SK-N-SH (cell line): Measurements from ENCODE around the gene POLA1. TPM values are rescaled to one million over a fixed set of nuclear protein-coding genes. Genes with fewer than 3 reads are reported as not detected.

Experiments used
- CTCF ChIA-PET: fragments of 300-600, 350-600 bp; formaldehyde crosslinking; extraction: SDS; loops from one replicate; lab custom pipeline; 2021; lab: Yijun Ruan, JAX
- POLR2A ChIA-PET: fragments of 350-600 bp; sonication (Branson Sonifier 250); formaldehyde crosslinking; extraction: SDS; loops from one replicate; lab custom pipeline; 2020; ENCODE audit warnings: antibody characterized with exemption, inconsistent platforms; lab: Yijun Ruan, JAX
- DNase-seq: peaks from one replicate; pipeline ENCODE4 v3.0.0; 2012
- H2AFZ ChIP-seq: fragments of 200-600 bp; sonication (generic); 2 replicates; pipeline ENCODE4 v1.8.1; 2016; ENCODE audit warnings: antibody characterized with exemption, mild to moderate bottlenecking, low read depth
- H3F3A ChIP-seq: fragments of 200-600 bp; sonication (generic); replicated peaks from 2 replicates; pipeline ENCODE3; 2016; ENCODE audit warnings: antibody characterized with exemption, mild to moderate bottlenecking; ENCODE audit not compliant: insufficient read depth
- H3K27ac ChIP-seq, 2 experiments: fragments of 200-500 bp in 1 of 2; fragments of 200-600 bp in 1 of 2; sonication (Bioruptor generic) in 1 of 2; sonication (generic), shearing (Covaris generic) in 1 of 2; 2 replicates each; pipeline versions ENCODE4 v1.5.1 to v1.6.1; 2014 to 2016; ENCODE audit warnings: low read depth in 2 of 2, inconsistent platforms in 1 of 2, low read length in 1 of 2, mild to moderate bottlenecking in 1 of 2, mixed read lengths in 1 of 2
- H3K27me3 ChIP-seq: fragments of 200-600 bp; sonication (generic), shearing (Covaris generic); 2 replicates; pipeline ENCODE4 v1.6.1; 2016; ENCODE audit warnings: mixed run types; ENCODE audit not compliant: insufficient read depth
- H3K36me3 ChIP-seq, 2 experiments: fragments of 200-500 bp in 1 of 2; fragments of 200-600 bp in 1 of 2; sonication (Bioruptor generic) in 1 of 2; sonication (generic) in 1 of 2; replicated peaks in 1 of 2; 2 replicates each; pipeline versions ENCODE3 to v1.5.1; 2014 to 2016; ENCODE audit warnings: low read length in 1 of 2, mild to moderate bottlenecking in 1 of 2; ENCODE audit not compliant: insufficient read depth in 2 of 2, control insufficient read depth in 1 of 2
- H3K4me1 ChIP-seq, 2 experiments: fragments of 200-500 bp in 1 of 2; fragments of 200-600 bp in 1 of 2; sonication (Bioruptor generic) in 1 of 2; sonication (generic), shearing (Covaris generic) in 1 of 2; 2 replicates each; pipeline versions ENCODE4 v1.5.1 to v1.6.1; 2014 to 2016; ENCODE audit warnings: low read depth in 1 of 2, low read length in 1 of 2, mixed run types in 1 of 2; ENCODE audit not compliant: insufficient read depth in 2 of 2, control insufficient read depth in 1 of 2
- H3K4me2 ChIP-seq: fragments of 200-600 bp; sonication (generic), shearing (Covaris generic); 2 replicates; pipeline ENCODE4 v1.6.1; 2017; ENCODE audit warnings: mixed run types
- H3K4me3 ChIP-seq, 2 experiments: fragments of 200-500 bp in 1 of 2; fragments of 200-600 bp in 1 of 2; sonication (Bioruptor generic) in 1 of 2; sonication (generic), shearing (Covaris generic) in 1 of 2; 2 replicates each; pipeline versions ENCODE4 v1.5.1 to v1.8.1; 2014 to 2016; ENCODE audit warnings: low read depth in 2 of 2, inconsistent platforms in 1 of 2, low read length in 1 of 2, mild to moderate bottlenecking in 1 of 2, mixed read lengths in 1 of 2, moderate library complexity in 1 of 2
- H3K79me2 ChIP-seq: fragments of 200-600 bp; sonication (generic); 2 replicates; pipeline ENCODE4 v1.8.1; 2017; ENCODE audit warnings: mild to moderate bottlenecking; ENCODE audit not compliant: insufficient read depth
- H3K9ac ChIP-seq: fragments of 200-600 bp; sonication (generic); 2 replicates; pipeline ENCODE4 v1.6.1; 2017; ENCODE audit warnings: mixed run types
- H3K9me2 ChIP-seq: fragments of 200-600 bp; sonication (generic); 2 replicates; pipeline ENCODE4 v1.6.1; 2017; ENCODE audit warnings: mixed run types
- H3K9me3 ChIP-seq: fragments of 200-600 bp; sonication (generic); 2 replicates; pipeline ENCODE4 v1.6.1; 2017; ENCODE audit warnings: mixed run types, mild to moderate bottlenecking, moderate library complexity
- H4K20me1 ChIP-seq: fragments of 200-600 bp; sonication (generic); 2 replicates; pipeline ENCODE4 v1.6.1; 2017; ENCODE audit warnings: mild to moderate bottlenecking, mixed run types; ENCODE audit not compliant: insufficient read depth
- CHD2 ChIP-seq: fragments of 150-350 bp; IDR thresholded peaks from 2 replicates; pipeline ENCODE4 v1.6.1; 2018; ENCODE audit warnings: low read length; ENCODE audit not compliant: partially characterized antibody
- ELF1 ChIP-seq: IDR thresholded peaks from 2 replicates; pipeline ENCODE4 v1.4.0; 2012
- EP300 ChIP-seq, 2 experiments: IDR thresholded peaks; 2 replicates each; pipeline versions ENCODE4 v1.4.0 to v1.6.1; 2012; ENCODE audit warnings: borderline replicate concordance in 1 of 2, low read depth in 1 of 2, low read length in 1 of 2
- EZH2phosphoT487 ChIP-seq: fragments of 200-600 bp; sonication (generic); IDR thresholded peaks from 2 replicates; pipeline ENCODE4 v1.6.1; 2017; ENCODE audit warnings: low read depth, mixed run types, mild to moderate bottlenecking, antibody characterized with exemption, moderate library complexity, borderline replicate concordance
- FOXJ3 ChIP-seq: sonication (generic); formaldehyde crosslinking; IDR thresholded peaks from 2 replicates; pipeline ENCODE4 v1.5.1; 2020; ENCODE audit warnings: mild to moderate bottlenecking, missing genetic modification reagents
- GABPA ChIP-seq: IDR thresholded peaks from 2 replicates; pipeline ENCODE4 v1.4.0; 2012; ENCODE audit warnings: low read depth, mild to moderate bottlenecking
- JUND ChIP-seq: IDR thresholded peaks from 2 replicates; pipeline ENCODE4 v1.4.0; 2012
- MEF2A ChIP-seq: IDR thresholded peaks from 2 replicates; pipeline ENCODE4 v1.4.0; 2012; ENCODE audit warnings: low read depth, borderline replicate concordance
- NRF1 ChIP-seq: IDR thresholded peaks from 2 replicates; pipeline ENCODE4 v1.6.1; 2012; ENCODE audit warnings: low read depth, mild to moderate bottlenecking, low read length
- RAD21 ChIP-seq: IDR thresholded peaks from 2 replicates; pipeline ENCODE4 v1.6.1; 2012; ENCODE audit warnings: mild to moderate bottlenecking, low read length
- RCOR1 ChIP-seq: fragments of 150-350 bp; IDR thresholded peaks from 2 replicates; pipeline ENCODE4 v1.6.1; 2017; ENCODE audit warnings: antibody characterized with exemption, low read length
- RFX5 ChIP-seq: IDR thresholded peaks from 2 replicates; pipeline ENCODE4 v1.6.1; 2012; ENCODE audit warnings: mild to moderate bottlenecking, improper control_type of control experiment, low read length
- SIN3A ChIP-seq: IDR thresholded peaks from 2 replicates; pipeline ENCODE4 v1.6.1; 2012; ENCODE audit warnings: low read depth, mild to moderate bottlenecking, low read length, moderate library complexity, borderline replicate concordance
- TAF1 ChIP-seq: IDR thresholded peaks from 2 replicates; pipeline ENCODE4 v1.6.1; 2012; ENCODE audit warnings: low read depth, mild to moderate bottlenecking, low read length, moderate library complexity, borderline replicate concordance
- TCF12 ChIP-seq: IDR thresholded peaks from 2 replicates; pipeline ENCODE4 v1.4.0; 2012
- TEAD4 ChIP-seq: IDR thresholded peaks from 2 replicates; pipeline ENCODE4 v1.4.0; 2012; ENCODE audit warnings: mild to moderate bottlenecking, borderline replicate concordance; ENCODE audit not compliant: insufficient read depth
- USF2 ChIP-seq: fragments of 150-350 bp; IDR thresholded peaks from 2 replicates; pipeline ENCODE4 v1.6.1; 2017; ENCODE audit warnings: antibody characterized with exemption, low read length, low read depth, borderline replicate concordance
- YY1 ChIP-seq: IDR thresholded peaks from 2 replicates; pipeline ENCODE4 v1.4.0; 2012; ENCODE audit warnings: low read depth, mild to moderate bottlenecking
- polyA plus RNA-seq, 3 experiments: library from polyadenylated mRNA; depleted of rRNA; stranded (reverse); fragments of >200 nt; gene quantifications; 2 replicates each; pipeline ENCODE4 v1.2.3, GENCODE V29; 2012
- TF ChIP-seq, protein P1 (sequence below): IDR thresholded peaks from 2 replicates; pipeline ENCODE4 v1.4.0; 2012; ENCODE audit warnings: low read depth, borderline replicate concordance
- TF ChIP-seq, protein P2 (sequence below): fragments of 200-600 bp; sonication (generic); IDR thresholded peaks from 2 replicates; pipeline ENCODE4 v1.6.1; 2017; ENCODE audit warnings: antibody characterized with exemption, mild to moderate bottlenecking, moderate library complexity
- TF ChIP-seq, protein P3 (sequence below): IDR thresholded peaks from 2 replicates; pipeline ENCODE4 v1.6.1; 2012; ENCODE audit warnings: mild to moderate bottlenecking, low read depth, low read length, moderate library complexity
- TF ChIP-seq, protein P4 (sequence below): IDR thresholded peaks from 2 replicates; pipeline ENCODE4; 2012
- TF ChIP-seq, protein P5 (sequence below): fragments of 150-350 bp; IDR thresholded peaks from 2 replicates; pipeline ENCODE4 v1.6.1; 2016; ENCODE audit warnings: mild to moderate bottlenecking, low read depth, low read length

Gene POLA1
- polyA plus RNA-seq, 1 of the 3 experiments (the other 2 are of a cell fraction), result 2.8 TPM

- TF ChIP-seq FOXJ3 (CRISPR knock-in tag) (no peak), TAF1 (no peak), GABPA (no peak), SIN3A (no peak), ELF1 (no peak), RFX5 (no peak), RAD21 (no peak)
- TF ChIP-seq, protein P1, sequence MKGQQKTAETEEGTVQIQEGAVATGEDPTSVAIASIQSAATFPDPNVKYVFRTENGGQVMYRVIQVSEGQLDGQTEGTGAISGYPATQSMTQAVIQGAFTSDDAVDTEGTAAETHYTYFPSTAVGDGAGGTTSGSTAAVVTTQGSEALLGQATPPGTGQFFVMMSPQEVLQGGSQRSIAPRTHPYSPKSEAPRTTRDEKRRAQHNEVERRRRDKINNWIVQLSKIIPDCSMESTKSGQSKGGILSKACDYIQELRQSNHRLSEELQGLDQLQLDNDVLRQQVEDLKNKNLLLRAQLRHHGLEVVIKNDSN, result no peak
Measured at GRCh38 chrX:24790166-24790565, 96.4 kb downstream of the POLA1 start (continued).

DNA sequence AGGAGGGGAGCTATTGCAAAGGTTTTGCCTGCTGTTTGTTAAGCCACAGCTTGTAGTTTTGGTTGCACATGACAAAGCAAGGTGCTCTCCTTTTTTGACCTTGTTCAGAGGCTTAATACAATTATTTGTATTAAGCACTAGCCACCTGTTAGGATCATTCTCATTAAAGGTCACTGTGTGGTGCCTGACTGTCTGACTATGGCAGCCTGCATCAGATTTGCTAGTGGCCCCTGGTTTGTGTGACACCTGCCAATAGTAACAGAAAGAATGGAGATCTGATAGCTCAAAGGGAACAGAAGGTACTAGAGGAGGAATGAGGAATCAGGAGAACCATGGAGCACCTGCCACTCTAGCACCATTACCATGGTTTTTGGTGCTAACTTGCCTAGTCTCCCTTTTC lies 102.5 kb downstream of the POLA1 start:
- Histone ChIP-seq H2AFZ (no peak overlapping the region), H3K4me2 (no peak overlapping the region), H3K9me3 (no peaks in the 10 kb centered on the region), H3K9me2 (no peaks in the 10 kb centered on the region), H3K4me1 (no peaks in the 10 kb centered on the region; a peak in 1 of 4 replicates), H4K20me1 (no peaks in the 10 kb centered on the region), H3K9ac (no peak overlapping the region), H3K27me3 (no peaks in the 10 kb centered on the region), H3F3A (no peaks in the 10 kb centered on the region), H3K27ac (no peak overlapping the region), H3K36me3 (no peaks in the 10 kb centered on the region), H3K79me2 (no peaks in the 10 kb centered on the region), H3K4me3 (no peak overlapping the region)
- no peak for DNase-seq
- ChIA-PET POLR2A (no interaction called here), CTCF (no interaction called here)
- TF ChIP-seq USF2 (no peak), RCOR1 (no peak), YY1 (no peak), NRF1 (no peak), TAF1 (no peak), EZH2phosphoT487 (no peak), TEAD4 (no peak), MEF2A (no peak), TCF12 (no peak), EP300 (IDR thresholded peaks at IDR 0.05; ENCODE audit: borderline replicate concordance in 1 of 2, low read depth in 1 of 2, low read length in 1 of 2) (no peak), CHD2 (no peak), JUND (no peak)
- TF ChIP-seq, protein P2, sequence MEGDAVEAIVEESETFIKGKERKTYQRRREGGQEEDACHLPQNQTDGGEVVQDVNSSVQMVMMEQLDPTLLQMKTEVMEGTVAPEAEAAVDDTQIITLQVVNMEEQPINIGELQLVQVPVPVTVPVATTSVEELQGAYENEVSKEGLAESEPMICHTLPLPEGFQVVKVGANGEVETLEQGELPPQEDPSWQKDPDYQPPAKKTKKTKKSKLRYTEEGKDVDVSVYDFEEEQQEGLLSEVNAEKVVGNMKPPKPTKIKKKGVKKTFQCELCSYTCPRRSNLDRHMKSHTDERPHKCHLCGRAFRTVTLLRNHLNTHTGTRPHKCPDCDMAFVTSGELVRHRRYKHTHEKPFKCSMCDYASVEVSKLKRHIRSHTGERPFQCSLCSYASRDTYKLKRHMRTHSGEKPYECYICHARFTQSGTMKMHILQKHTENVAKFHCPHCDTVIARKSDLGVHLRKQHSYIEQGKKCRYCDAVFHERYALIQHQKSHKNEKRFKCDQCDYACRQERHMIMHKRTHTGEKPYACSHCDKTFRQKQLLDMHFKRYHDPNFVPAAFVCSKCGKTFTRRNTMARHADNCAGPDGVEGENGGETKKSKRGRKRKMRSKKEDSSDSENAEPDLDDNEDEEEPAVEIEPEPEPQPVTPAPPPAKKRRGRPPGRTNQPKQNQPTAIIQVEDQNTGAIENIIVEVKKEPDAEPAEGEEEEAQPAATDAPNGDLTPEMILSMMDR, result no peak
- TF ChIP-seq, protein P1, result no peak
- TF ChIP-seq, protein P3, sequence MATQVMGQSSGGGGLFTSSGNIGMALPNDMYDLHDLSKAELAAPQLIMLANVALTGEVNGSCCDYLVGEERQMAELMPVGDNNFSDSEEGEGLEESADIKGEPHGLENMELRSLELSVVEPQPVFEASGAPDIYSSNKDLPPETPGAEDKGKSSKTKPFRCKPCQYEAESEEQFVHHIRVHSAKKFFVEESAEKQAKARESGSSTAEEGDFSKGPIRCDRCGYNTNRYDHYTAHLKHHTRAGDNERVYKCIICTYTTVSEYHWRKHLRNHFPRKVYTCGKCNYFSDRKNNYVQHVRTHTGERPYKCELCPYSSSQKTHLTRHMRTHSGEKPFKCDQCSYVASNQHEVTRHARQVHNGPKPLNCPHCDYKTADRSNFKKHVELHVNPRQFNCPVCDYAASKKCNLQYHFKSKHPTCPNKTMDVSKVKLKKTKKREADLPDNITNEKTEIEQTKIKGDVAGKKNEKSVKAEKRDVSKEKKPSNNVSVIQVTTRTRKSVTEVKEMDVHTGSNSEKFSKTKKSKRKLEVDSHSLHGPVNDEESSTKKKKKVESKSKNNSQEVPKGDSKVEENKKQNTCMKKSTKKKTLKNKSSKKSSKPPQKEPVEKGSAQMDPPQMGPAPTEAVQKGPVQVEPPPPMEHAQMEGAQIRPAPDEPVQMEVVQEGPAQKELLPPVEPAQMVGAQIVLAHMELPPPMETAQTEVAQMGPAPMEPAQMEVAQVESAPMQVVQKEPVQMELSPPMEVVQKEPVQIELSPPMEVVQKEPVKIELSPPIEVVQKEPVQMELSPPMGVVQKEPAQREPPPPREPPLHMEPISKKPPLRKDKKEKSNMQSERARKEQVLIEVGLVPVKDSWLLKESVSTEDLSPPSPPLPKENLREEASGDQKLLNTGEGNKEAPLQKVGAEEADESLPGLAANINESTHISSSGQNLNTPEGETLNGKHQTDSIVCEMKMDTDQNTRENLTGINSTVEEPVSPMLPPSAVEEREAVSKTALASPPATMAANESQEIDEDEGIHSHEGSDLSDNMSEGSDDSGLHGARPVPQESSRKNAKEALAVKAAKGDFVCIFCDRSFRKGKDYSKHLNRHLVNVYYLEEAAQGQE, result no peak
- TF ChIP-seq, protein P4, sequence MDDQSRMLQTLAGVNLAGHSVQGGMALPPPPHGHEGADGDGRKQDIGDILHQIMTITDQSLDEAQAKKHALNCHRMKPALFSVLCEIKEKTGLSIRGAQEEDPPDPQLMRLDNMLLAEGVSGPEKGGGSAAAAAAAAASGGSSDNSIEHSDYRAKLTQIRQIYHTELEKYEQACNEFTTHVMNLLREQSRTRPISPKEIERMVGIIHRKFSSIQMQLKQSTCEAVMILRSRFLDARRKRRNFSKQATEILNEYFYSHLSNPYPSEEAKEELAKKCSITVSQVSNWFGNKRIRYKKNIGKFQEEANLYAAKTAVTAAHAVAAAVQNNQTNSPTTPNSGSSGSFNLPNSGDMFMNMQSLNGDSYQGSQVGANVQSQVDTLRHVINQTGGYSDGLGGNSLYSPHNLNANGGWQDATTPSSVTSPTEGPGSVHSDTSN, result no peak
- TF ChIP-seq, protein P5, sequence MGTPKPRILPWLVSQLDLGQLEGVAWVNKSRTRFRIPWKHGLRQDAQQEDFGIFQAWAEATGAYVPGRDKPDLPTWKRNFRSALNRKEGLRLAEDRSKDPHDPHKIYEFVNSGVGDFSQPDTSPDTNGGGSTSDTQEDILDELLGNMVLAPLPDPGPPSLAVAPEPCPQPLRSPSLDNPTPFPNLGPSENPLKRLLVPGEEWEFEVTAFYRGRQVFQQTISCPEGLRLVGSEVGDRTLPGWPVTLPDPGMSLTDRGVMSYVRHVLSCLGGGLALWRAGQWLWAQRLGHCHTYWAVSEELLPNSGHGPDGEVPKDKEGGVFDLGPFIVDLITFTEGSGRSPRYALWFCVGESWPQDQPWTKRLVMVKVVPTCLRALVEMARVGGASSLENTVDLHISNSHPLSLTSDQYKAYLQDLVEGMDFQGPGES, result no peak
